IPS-11a (cell line): ENCODE results near the gene GOLGA7B.

ENCODE experiments used
- H3K4me3 ChIP-seq: one replicate; pipeline ENCODE4 v1.5.1; 2013; ENCODE audit warnings: low read depth, low read length, control low read depth

GOLGA7B gene

DNA sequence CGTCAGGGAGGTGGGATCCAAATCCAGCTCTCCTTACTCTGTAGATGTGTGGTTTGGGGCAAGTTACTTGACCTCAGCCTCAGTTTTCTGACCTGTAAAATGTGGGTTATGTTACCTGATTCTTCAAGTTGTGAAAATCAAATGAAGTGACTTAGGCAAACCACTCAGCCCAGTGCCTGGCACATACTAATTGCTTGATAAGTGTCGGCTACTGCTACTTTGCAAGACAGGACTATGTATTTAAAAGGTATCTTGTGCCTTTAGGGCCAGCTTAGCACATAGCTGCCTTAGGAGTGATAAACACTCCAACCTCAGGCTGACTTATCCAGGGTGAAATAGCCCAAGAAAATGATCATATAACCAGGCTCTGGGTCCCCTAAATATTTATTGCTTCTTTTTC is 42.9 kb downstream of the GOLGA7B start:
- no peak overlapping the region for H3K4me3 ChIP-seq

DNA sequence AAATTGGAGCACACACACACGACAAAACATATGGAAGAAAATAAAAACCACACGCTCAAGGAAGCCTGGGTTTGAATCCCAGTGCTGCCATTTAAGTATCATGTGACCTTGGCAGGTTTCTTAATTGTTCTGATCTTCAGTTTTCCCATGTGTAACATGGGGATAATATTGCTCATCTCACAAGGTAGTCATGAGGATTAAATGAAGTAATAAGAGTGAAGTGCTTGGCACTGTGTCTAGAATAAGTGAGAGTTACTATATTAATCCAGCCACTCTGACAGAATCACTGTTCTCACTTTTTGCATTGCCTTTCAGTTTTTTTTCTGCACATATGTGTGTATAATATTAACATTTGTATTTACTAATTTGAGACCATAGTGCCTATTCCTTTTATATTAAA is 43.3 kb downstream of the GOLGA7B start:
- H3K4me3 ChIP-seq: no peak overlapping the region

DNA sequence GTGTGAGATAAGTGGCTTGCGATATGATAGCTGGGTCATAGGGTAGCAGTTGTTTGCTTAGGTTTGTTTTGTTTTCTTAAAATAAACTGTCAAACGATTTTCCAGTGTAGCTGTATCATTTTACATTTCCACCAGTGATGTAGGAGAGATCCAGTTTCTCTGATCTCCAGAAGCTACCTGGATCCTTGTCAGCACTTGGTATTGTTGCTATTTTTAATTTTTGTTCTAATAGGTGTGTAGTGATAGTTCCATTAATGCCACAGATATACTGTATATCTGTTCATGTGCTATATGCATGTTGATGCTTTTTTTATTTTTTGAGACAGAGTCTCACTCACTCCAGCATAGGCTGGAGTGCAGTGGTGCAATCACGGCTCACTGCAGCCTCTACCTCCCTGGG is 44.4 kb downstream of the GOLGA7B start:
- no peak overlapping the region for H3K4me3 ChIP-seq

DNA sequence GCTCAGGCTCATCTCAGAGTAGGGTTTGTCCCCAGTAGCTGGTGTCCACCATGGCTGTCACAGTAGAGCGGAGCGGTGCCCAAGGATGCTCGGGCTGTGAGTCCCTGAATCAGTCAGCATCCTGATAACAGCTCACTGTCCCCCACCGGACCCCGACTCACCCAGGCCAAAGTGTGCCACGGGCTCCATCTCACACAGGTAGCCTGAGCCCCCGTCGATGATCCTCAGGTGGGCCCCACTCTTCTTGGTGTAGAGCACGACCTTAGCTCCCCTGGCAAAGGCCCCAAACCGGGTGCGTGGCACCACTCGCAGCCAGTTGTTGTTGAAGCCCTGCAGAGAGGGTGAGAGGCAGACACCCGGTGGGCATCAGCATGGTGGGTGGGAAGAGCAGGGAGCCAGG is 45.4 kb downstream of the GOLGA7B start:
- no peak overlapping the region for H3K4me3 ChIP-seq

DNA sequence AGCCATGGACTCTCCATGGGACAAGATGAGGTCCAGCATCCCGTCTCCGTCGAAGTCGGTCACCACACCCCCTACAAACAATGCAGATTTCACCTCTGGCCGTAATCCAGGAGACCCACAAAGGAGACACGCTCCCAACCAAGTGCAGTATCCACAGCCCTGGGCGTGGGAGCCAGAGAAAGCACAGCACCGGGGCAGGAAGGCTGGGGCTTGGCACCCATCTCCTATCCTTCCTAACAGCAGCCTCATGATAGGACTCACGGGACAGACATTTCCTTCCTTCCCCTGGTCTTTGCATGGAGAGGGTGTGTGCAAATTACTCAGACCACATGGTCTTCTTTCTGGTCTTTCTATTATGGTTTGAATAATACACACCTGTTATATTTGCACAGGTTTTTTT is 46.3 kb downstream of the GOLGA7B start:
- no peak overlapping the region for H3K4me3 ChIP-seq

DNA sequence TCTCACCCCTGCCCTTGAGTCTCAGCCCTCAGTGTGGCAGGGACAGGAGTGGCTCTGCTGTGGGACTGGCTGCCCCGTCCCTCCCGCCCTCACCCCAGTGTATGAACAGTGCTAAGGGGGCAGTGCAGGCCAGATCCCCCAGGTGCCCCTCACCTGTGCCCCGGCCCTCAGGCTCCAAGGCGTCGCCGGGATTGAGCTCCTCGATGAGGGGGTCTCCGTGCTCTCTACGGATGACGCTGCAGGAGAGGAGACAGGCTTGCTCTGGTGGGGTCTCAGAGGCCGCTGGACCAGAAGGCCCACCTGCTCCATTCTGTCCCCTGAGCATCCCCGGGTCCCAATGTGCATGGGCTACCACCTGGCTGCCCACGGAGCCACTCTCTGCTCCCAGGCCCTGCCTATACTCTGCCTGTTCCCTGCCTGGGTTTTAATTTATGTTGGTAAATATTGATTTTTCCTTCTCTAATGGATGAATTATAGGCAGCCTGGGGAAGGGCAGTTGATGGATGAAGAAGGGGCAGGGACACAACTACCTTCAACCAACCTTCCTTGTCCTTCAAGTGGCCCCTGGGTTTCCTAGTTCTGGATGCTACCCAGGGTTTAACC is 47.2 kb downstream of the GOLGA7B start:
- no peak overlapping the region for H3K4me3 ChIP-seq

DNA sequence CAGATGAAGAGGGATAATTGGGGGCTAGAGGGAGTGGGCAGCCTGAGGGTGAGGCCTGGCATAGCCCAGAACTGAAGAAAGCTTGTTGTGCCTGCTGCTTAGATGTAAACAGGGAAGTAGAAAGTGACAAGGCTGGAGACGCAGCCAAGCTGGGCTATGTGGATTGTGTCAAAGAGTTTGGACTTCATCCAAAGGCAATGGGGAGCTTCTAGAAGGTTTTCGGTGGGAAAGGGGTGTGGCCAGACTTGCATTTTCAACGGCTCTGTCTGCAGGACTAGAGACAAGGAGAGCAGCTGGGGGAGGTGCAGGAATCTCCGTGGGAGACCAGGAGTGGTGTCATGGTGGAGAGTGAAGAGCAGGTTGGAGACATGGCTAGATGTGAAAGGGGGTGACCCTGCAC is 48.8 kb downstream of the GOLGA7B start:
- H3K4me3 ChIP-seq: no peak overlapping the region

DNA sequence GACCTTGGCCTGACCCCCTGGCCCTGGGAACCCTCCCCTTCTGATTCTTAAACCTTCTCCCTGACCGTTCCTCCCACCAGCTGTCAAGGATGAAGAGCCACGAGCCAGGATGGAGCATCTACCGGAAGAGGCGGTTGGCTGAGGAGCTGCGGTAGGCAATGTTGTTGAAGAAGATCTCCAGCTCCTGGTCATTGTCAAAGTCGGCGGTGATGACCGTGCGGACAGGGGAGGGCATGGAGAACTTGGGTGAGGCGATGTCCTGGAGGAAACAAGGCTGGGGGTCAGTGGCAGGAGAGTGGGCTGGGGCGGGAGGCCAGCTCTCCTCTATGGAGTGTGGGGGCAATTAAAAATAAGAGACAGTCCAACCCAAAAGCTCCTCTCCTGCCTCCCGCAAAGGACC is 51.7 kb downstream of the GOLGA7B start:
- no peak overlapping the region for H3K4me3 ChIP-seq

DNA sequence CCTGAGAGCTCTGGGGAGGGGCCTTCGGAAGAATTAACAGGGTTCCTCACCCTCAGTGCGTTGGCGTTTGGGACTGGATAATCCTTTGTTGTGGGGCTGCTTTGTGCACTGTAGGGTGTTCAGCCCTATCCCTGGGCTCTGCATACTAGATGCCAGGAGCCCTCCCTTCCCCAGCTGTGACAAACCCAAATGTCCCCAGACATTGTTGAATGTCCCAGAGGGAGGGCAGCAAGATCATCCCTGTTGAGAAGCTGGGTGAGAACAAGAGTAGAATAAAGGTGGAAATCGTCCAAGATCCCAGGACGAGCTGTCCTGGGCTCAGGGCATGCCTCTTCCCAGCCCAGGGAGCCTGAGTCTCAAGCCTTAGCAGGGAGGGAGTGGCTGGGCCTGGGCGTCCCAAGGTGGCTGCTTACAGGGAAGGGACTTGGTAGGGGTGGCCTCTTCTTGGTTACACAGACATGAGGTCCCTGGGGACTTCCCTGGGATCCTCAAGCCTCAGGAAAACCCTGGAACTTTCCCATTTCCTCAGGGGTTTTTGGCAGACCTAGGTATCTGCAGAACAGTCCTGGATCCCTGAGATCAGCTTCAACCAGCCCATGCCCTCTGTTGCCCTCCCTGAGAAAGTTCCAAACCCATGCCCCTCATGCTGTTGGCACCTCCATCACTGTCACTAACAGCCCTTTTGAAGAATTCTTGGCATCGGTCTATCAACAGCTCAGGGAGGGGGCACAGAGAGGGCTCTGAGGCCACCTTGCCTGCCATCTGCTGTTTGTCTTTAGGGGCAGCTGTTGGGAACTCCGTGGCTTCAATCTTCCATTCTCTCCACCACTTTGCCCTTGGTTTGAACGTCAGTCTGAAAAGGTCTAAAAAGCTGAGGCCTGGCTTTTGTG is 53.7 kb downstream of the GOLGA7B start:
- H3K4me3 ChIP-seq: no peak overlapping the region

DNA sequence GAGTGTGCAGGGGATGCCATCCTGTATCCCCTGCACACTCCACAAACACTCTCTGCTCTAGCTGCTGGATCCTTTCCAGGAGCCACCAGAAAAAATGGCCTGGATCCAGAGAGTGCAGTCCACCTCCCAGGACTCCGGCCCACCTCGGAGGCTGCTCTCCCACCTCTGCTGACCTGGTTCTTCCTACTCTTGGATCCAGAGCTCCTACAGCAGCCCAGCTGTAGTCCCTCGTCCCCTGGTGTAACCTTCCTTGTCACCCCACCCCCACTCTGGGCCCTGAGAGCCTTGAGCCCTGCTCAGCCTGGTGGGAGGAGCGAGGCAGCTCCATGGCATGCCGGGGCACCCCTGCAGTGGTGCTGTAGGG is 54.4 kb downstream of the GOLGA7B start:
- H3K4me3 ChIP-seq: no peak overlapping the region

DNA sequence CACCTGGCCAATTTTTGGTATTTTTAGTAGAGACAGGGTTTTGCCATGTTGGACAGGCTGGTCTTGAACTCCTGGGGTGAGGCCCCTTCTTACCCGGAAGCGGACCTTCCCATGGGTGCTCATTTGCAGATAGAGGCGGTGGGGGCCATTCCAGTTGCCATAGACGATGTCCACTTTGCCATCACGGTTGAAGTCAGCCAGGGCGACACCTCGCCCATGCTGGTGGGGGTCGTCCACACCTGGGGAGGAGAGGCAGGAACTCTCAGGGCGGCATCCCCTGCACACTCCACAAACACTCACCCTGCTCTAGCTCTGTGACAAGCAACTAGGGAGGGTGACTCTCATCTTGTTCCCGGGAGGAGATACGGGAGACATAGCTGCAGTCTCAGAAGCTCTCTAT is 54.9 kb downstream of the GOLGA7B start:
- no peak overlapping the region for H3K4me3 ChIP-seq

DNA sequence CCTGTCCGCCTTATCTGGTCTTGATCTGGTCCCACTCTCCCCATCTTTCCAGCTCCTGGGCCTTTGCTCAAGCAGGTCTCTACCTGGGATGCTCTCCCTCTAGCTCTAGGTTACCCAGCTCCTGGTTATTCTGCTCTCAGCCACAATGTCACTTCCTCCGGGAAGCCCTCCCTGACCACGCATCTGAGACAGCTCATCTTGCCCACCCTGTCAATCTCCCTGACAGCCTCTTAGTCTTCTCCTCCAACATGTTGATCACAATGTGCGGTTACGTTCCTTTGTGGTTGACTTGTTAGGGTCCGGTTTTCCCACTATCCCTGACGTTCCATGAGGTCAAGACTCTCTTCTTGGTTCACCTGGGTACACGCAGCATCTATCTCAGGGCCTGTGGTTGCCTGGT is 55.6 kb downstream of the GOLGA7B start:
- no peak overlapping the region for H3K4me3 ChIP-seq

DNA sequence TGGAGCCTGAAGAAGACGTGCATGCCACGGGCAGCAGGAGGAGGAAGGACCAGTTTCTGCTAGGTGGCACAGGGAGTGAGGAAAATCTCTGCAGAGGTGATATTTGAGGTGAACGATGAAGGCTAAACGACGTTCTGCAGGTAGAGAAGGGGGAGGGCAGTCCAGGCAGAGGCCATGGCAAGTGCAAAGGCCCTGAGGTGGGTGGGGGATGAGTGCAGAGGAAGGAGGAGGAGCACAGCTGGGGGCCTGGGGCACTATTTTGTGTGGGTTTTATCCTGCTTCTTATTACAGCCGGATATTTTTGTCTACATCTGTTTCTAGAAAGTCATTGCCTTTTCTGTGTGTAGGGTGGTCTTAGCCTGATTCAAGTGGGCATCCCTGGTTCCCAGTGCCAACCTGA is 57.6 kb downstream of the GOLGA7B start:
- H3K4me3 ChIP-seq: no peak overlapping the region

DNA sequence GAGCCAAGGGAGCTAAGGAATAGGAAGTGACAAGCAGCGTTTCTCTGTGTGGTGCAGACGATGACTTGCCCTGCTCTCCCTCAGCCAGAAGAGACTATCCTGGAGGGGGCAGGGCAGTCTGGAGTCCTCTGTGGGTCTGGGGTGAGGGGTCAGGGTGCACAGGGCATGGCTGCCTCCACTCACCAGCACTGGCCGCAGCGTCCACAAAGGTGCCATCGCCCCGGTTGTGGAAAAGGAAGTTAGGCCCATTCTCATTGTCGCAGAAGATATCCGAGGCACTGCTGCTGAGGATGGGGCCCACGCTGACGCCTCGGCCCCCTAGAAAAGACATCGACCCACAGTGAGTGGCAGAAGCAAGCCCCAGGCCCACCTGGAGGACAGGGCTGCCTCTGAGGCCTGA is 58.2 kb downstream of the GOLGA7B start:
- H3K4me3 ChIP-seq: no peak overlapping the region

DNA sequence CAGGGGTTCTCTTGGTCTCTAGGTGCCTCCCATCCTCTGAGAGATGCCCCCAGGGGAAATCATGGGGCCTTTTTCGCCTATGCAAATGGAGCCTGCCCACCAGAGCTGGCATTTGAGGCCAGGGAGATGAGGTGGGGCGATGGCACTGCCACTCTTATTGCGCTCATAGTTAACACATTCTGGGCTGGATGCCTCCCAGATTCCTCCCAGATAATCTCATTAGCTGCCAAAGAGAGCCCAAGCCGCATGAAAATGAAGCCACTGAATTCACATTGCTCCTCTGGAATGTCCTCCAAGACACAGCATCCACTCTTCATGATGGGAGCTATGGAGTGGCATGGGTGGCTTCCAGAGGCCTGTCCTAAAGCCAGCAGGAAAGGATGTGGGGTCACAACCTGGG is 61.0 kb downstream of the GOLGA7B start:
- no peak overlapping the region for H3K4me3 ChIP-seq

DNA sequence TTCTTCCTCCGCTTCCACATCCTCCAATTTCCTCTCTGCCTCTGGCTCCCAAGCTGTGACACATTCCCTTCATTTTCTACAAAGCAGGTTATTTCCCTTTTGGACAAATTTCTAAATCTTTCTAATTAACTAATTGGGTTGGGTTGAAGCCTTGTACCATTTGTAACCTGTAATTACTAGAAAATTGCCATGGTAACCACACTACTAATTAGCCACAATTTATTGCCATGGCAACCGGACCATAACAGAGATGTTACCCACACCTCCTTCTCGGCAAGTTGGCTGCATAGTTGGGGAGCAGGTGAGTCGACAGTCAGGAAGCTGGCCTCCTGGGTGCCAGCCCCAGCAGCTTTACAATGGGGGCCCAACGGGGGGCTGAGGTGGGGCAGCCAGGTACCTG is 61.6 kb downstream of the GOLGA7B start:
- no peak overlapping the region for H3K4me3 ChIP-seq

DNA sequence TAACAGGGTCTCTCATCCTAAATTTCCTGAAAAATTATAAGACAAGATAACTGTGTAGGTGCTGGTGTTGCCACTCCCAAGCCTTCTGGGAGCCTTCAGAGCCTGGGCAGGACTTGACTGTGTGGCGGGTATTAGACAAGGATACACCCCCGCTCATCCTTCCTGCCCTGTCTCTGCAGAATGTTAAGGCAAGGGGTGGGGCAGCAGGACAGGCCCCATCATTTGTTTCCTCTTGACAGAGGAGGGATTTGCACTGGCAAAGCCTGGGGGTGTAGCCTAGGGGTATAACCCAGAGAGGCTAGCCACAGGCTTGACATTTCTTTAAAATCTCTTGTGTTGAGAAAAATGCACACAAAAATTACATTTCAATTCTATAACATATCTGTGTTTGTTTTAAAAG is 63.5 kb downstream of the GOLGA7B start:
- H3K4me3 ChIP-seq: no peak overlapping the region

DNA sequence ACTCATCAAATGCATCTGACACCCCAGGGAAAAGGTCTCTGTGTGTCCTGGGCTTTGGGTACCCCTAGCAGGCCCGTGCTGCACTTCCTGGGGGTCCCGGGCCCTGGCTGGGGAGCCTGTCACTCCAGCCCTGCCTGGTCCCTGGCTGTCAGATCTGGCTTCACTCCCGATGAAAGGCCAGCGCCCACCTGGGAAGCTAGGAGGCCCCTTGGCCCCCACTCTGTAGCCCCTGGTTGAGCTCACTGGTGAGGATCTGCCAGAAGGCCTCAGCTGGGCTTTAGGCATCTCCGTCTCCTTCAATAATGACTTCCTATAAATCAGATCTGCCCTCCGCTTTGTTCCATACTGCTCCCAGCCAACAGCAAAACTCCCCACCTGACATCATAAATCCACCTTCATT is 64.0 kb downstream of the GOLGA7B start:
- no peak overlapping the region for H3K4me3 ChIP-seq

DNA sequence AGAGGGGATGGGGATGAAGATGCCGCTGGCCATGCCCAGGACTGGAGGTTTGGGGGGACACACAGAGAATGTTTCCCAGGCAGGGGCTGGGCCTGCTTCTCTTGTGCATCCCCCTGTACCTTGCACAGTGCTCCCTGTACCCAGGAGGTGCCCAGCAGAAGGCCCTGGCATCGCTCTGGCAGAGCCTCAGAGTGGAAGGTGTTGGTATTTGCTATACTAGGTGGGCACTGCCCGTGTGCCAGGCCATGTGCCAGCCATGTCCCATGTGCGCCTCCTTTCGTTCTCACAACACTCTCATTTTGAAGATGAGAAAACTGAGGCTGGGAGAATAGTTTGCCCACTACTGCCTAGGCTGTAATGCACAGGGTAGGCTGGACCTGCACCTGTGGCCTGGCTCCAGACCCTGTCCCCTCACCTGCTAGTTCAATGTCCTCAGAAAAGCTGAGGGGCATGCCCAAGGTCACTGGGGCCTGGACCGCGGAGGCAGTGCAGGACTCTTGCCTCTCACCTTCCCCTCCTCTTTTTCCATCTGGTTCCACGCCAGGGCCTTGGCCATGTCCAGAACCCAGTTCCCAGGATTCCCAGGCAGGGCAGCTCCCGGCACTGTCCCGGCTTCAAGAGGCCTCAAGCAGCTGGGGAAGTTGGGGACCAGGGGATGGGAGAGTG is 64.7 kb downstream of the GOLGA7B start:
- H3K4me3 ChIP-seq: no peak overlapping the region

DNA sequence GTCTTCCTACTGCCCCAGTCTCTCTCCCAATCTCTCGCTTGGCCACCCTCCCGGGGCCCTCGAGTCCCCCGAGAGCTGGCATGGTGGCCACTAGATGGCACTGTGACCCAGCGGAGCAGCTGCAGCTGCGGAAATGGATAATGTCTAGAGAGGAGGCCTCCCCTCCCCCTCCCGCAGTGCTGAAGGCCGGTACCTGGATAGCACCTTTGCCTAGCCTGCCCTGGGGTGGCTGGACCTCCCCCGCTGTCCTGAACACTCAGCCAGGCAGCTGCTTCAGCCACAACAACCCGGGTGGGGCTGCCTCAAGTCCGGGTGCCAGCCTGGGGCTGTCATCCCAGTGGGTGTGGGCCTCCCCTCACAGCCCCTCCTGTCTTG is 65.2 kb downstream of the GOLGA7B start:
- no peak overlapping the region for H3K4me3 ChIP-seq

DNA sequence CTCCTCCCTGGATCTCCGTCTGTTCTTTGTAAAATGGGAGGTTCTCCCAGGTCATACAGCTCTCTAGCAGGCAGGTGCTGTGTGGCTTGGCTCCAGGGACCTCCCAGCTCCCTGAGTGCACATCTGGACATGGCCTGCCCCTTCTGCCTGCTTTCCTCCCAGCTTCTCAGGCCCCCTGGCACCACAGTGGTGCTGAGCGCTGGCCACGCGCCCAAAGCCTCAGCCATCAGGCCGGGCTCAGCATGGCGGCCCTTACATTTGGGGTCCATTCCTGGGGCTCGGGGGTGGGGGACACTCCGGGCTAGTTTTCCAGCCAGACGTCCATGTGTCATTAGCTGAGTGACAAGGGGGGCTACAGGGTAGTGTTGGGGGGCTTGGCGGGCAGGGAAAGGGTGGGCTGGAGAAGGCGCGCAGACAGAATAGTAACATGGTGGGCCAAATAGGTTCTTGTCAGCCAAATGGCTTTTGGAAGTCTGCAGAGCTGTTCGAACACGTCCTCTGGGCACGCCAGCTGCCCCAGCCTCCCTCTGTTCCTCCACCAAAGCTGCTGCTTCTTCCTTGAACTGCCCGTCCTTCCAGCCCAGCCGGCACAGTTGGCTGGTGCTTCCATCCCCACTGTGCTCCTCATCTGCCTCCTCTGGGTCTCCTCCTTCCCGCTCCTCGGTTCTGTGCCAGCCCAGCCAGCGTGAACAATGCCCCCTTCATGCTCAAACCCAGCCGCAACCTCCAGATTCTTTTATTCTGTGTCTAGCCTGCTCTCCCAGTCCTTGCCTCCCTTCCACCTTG is 65.9 kb downstream of the GOLGA7B start:
- H3K4me3 ChIP-seq: no peak overlapping the region

DNA sequence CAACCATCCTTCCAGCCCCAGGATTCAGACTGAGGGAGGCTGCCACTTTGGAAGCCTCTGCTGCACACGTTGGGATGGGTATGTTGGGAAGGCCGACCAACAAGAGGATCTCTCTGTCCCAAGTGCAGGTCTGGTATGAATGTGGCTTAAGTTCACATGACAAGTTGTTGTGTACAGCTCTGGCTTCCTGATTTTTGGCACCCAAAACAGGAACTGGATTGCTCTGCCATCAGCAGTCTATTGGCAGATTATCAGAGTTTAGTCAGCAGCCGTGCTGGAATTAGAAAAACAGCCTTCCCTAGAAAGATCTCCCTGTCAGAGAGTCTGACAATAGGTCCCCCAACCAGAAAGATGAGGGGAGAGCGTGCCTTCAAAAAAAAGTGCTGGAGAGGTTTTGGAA is 66.9 kb downstream of the GOLGA7B start:
- no peak overlapping the region for H3K4me3 ChIP-seq
